GM23338 (cell line): ENCODE measurements around the gene RABIF. TPM values are rescaled to one million over a fixed set of nuclear protein-coding genes. Genes with fewer than 3 reads are reported as not detected.

Experiments used
- ATAC-seq: fragments of 200-7000 bp; cut with Tn5 transposase; 3 replicates; pipeline ENCODE4 v1.9.1; 2020
- DNase-seq: peaks from one replicate; pipeline ENCODE4 v3.0.0-alpha.2; 2015; ENCODE audit warnings: low spot score
- H2AFZ ChIP-seq: fragments of 200-600 bp; sonication (generic); 2 replicates; pipeline ENCODE4 v1.8.0; 2016; ENCODE audit warnings: antibody characterized with exemption, mild to moderate bottlenecking, moderate library complexity
- H3F3A ChIP-seq: fragments of 200-600 bp; sonication (generic); replicated peaks from 2 replicates; pipeline ENCODE4 v1.8.0; 2017; ENCODE audit warnings: antibody characterized with exemption, mixed run types, low read depth
- H3K27ac ChIP-seq: fragments of 200-600 bp; sonication (generic); 2 replicates; pipeline ENCODE4 v1.6.1; 2016; ENCODE audit warnings: low read depth
- H3K27me3 ChIP-seq: fragments of 200-600 bp; sonication (generic); 2 replicates; pipeline ENCODE4 v1.8.0; 2016; ENCODE audit warnings: mild to moderate bottlenecking, mixed run types, moderate library complexity; ENCODE audit not compliant: insufficient read depth
- H3K36me3 ChIP-seq: fragments of 200-600 bp; sonication (generic); 2 replicates; pipeline ENCODE4 v1.8.0; 2016; ENCODE audit warnings: mild to moderate bottlenecking; ENCODE audit not compliant: insufficient read depth
- H3K4me1 ChIP-seq: fragments of 200-600 bp; sonication (generic); 2 replicates; pipeline ENCODE4 v1.8.0; 2016; ENCODE audit warnings: mild to moderate bottlenecking, moderate library complexity; ENCODE audit not compliant: insufficient read depth
- H3K4me2 ChIP-seq: fragments of 200-600 bp; sonication (generic); 2 replicates; pipeline ENCODE4 v1.7.1; 2017; ENCODE audit warnings: mixed run types
- H3K4me3 ChIP-seq: fragments of 200-600 bp; sonication (generic); 2 replicates; pipeline ENCODE4 v1.6.1; 2016; ENCODE audit warnings: mixed run types
- H3K79me2 ChIP-seq: fragments of 200-600 bp; sonication (generic); replicated peaks from 2 replicates; pipeline ENCODE4 v1.8.0; 2017; ENCODE audit warnings: mild to moderate bottlenecking; ENCODE audit not compliant: insufficient read depth
- H3K9me2 ChIP-seq: fragments of 200-600 bp; sonication (generic); 2 replicates; pipeline ENCODE4 v1.8.0; 2017; ENCODE audit not compliant: insufficient read depth
- H4K20me1 ChIP-seq: fragments of 200-600 bp; sonication (generic); replicated peaks from 2 replicates; pipeline ENCODE4 v1.8.0; 2017; ENCODE audit warnings: mild to moderate bottlenecking; ENCODE audit not compliant: insufficient read depth
- H3K27ac Mint-ChIP-seq: 2 replicates; pipeline ENCODE4 v1.8.0; 2020; ENCODE audit warnings: inconsistent platforms, mild to moderate bottlenecking, moderate library complexity, mixed read lengths
- H3K27me3 Mint-ChIP-seq: 3 replicates; pipeline ENCODE4 v1.8.0; 2022; ENCODE audit warnings: low read depth, mild to moderate bottlenecking, moderate library complexity, mixed read lengths, inconsistent platforms; ENCODE audit not compliant: insufficient read depth, poor library complexity
- H3K36me3 Mint-ChIP-seq: 3 replicates; pipeline ENCODE4 v1.8.0; 2021; ENCODE audit warnings: low read depth, mild to moderate bottlenecking, inconsistent platforms, moderate library complexity, mixed read lengths
- H3K4me1 Mint-ChIP-seq: 3 replicates; pipeline ENCODE4 v1.8.0; 2020; ENCODE audit warnings: mild to moderate bottlenecking, inconsistent platforms, mixed read lengths
- H3K4me3 Mint-ChIP-seq: 3 replicates; pipeline ENCODE4 v1.8.0; 2021; ENCODE audit warnings: moderate library complexity, mild to moderate bottlenecking, inconsistent platforms, mixed read lengths
- H3K9me3 Mint-ChIP-seq: 3 replicates; pipeline ENCODE4 v1.8.0; 2020; ENCODE audit warnings: moderate library complexity, mild to moderate bottlenecking, inconsistent platforms, mixed read lengths
- CREB1 ChIP-seq: fragments of 250-450 bp; sonication (Bioruptor Pico); IDR thresholded peaks from 2 replicates; pipeline ENCODE4 v1.5.0; 2020; ENCODE audit warnings: low read depth, mild to moderate bottlenecking, moderate library complexity
- EZH2 ChIP-seq: fragments of 200-600 bp; sonication (generic); IDR thresholded peaks from one replicate; pipeline ENCODE4 v1.8.0; 2017; ENCODE audit warnings: antibody characterized with exemption, mild to moderate bottlenecking, low read depth; ENCODE audit not compliant: unreplicated experiment
- JUNB ChIP-seq: IDR thresholded peaks from one replicate; pipeline ENCODE4 v1.6.1; 2016; ENCODE audit warnings: antibody characterized with exemption; ENCODE audit not compliant: unreplicated experiment
- NANOG ChIP-seq: IDR thresholded peaks from 2 replicates; pipeline ENCODE4 v1.6.1; 2016; ENCODE audit warnings: antibody characterized with exemption, borderline replicate concordance
- POLR2AphosphoS5 ChIP-seq: IDR thresholded peaks from 2 replicates; pipeline ENCODE4 v1.6.1; 2016; ENCODE audit warnings: antibody characterized with exemption, low read depth
- STAT1 ChIP-seq: IDR thresholded peaks from one replicate; pipeline ENCODE4 v1.6.1; 2016; ENCODE audit warnings: antibody characterized with exemption; ENCODE audit not compliant: unreplicated experiment
- ZNF114 ChIP-seq: fragments of 250-450 bp; sonication (Bioruptor Pico); IDR thresholded peaks from 2 replicates; pipeline ENCODE4 v1.5.0; 2020; ENCODE audit warnings: mild to moderate bottlenecking, moderate library complexity
- ZNF331 ChIP-seq: fragments of 250-450 bp; sonication (Bioruptor Pico); IDR thresholded peaks from 2 replicates; pipeline ENCODE4 v1.5.0; 2020; ENCODE audit warnings: low read depth, mild to moderate bottlenecking, moderate library complexity
- polyA plus RNA-seq: library from polyadenylated mRNA; unstranded; fragments of >200 nt; fragmentation: Nextera tagmentation; extraction: Ambion mirVana; gene quantifications from 2 replicates; pipeline ENCODE4 v1.2.1, GENCODE V29; 2016
- total RNA-seq: library from RNA; depleted of rRNA; stranded (reverse); fragments of >200 nt; shearing (Covaris generic); gene quantifications from 2 replicates; pipeline ENCODE4 v1.2.3, GENCODE V29; 2014
- TF ChIP-seq, protein P1 (sequence below), 2 experiments: fragments of 200-600 bp in 1 of 2; sonication (generic) in 1 of 2; conservative IDR thresholded peaks; 2 replicates each; pipeline versions ENCODE4 v1.5.1 to v1.6.1; 2016 to 2017; ENCODE audit warnings: antibody characterized with exemption in 2 of 2, low read depth in 2 of 2, mild to moderate bottlenecking in 2 of 2, moderate library complexity in 1 of 2
- TF ChIP-seq, protein P2 (sequence below): IDR thresholded peaks from 2 replicates; pipeline ENCODE4 v1.6.1; 2016; ENCODE audit warnings: antibody characterized with exemption
- TF ChIP-seq, protein P3 (sequence below): IDR thresholded peaks from one replicate; pipeline ENCODE4 v1.6.1; 2018; ENCODE audit warnings: antibody characterized with exemption; ENCODE audit not compliant: unreplicated experiment

The RABIF gene
- total and polyA plus RNA-seq, 2 experiments from 2014 or later = 4.9 to 7.6 TPM

DNA sequence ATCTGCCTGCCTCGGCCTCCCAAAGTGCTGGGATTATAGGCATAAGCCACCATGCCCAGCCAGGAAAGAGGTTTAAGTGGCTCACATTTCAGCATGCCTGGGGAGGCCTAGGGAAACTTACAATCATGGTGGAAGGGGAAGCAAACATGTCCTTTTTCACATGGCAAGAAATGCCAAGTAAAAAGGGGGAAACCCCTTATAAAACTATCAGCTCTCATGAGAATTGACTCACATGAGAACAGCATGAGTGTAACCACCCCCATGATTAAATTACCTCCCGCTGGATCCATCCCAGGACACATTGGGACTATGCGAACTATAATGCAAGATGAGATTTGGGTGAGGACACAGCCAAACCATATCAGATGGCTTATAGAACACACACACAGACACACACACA lies 46.9 kb upstream of the RABIF start:
- Histone ChIP-seq H3K36me3 (no peaks in the 10 kb centered on the region), H3F3A (no peaks in the 10 kb centered on the region), H3K4me3 (no peak overlapping the region), H3K4me2 (no peak overlapping the region), H3K79me2 (no peaks in the 10 kb centered on the region), H3K27me3 (no peaks in the 10 kb centered on the region), H3K9me2 (no peaks in the 10 kb centered on the region), H4K20me1 (no peaks in the 10 kb centered on the region), H2AFZ (no peak overlapping the region), H3K4me1 (no peaks in the 10 kb centered on the region), H3K27ac (no peak overlapping the region)
- no peak overlapping the region for H3K4me3 Mint-ChIP-seq
- no peaks in the 10 kb centered on the region for H3K4me1 Mint-ChIP-seq
- H3K9me3 Mint-ChIP-seq = peaks cover 4% of the 10 kb centered on the region; the same call in 1 of the 3 replicates
- ATAC-seq = no peak
- no peak for DNase-seq
- TF ChIP-seq ZNF114 (no peak), EZH2 (no peak), JUNB (no peak), ZNF331 (CRISPR knock-in tag) (no peak), NANOG (no peak), STAT1 (no peak)
- TF ChIP-seq, protein P1, sequence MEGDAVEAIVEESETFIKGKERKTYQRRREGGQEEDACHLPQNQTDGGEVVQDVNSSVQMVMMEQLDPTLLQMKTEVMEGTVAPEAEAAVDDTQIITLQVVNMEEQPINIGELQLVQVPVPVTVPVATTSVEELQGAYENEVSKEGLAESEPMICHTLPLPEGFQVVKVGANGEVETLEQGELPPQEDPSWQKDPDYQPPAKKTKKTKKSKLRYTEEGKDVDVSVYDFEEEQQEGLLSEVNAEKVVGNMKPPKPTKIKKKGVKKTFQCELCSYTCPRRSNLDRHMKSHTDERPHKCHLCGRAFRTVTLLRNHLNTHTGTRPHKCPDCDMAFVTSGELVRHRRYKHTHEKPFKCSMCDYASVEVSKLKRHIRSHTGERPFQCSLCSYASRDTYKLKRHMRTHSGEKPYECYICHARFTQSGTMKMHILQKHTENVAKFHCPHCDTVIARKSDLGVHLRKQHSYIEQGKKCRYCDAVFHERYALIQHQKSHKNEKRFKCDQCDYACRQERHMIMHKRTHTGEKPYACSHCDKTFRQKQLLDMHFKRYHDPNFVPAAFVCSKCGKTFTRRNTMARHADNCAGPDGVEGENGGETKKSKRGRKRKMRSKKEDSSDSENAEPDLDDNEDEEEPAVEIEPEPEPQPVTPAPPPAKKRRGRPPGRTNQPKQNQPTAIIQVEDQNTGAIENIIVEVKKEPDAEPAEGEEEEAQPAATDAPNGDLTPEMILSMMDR (conservative IDR thresholded peaks at IDR 0.05; ENCODE audit: low read depth in 2 of 2) = no peak
- TF ChIP-seq, protein P2, sequence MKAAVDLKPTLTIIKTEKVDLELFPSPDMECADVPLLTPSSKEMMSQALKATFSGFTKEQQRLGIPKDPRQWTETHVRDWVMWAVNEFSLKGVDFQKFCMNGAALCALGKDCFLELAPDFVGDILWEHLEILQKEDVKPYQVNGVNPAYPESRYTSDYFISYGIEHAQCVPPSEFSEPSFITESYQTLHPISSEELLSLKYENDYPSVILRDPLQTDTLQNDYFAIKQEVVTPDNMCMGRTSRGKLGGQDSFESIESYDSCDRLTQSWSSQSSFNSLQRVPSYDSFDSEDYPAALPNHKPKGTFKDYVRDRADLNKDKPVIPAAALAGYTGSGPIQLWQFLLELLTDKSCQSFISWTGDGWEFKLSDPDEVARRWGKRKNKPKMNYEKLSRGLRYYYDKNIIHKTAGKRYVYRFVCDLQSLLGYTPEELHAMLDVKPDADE = no peak
- H3K27ac Mint-ChIP-seq = no peak overlapping the region
- peaks cover 6% of the 10 kb centered on the region; the same call in 2 of the 3 replicates for H3K36me3 Mint-ChIP-seq
- no peaks in the 10 kb centered on the region for H3K27me3 Mint-ChIP-seq

GRCh38 chr1:202934755-202935154 lies 45.8 kb upstream of the RABIF start:
- Histone ChIP-seq H3K36me3 (no peaks in the 10 kb centered on the region), H3K27ac (no peak overlapping the region), H3K4me2 (no peak overlapping the region), H3K9me2 (no peaks in the 10 kb centered on the region), H3F3A (no peaks in the 10 kb centered on the region), H3K27me3 (no peaks in the 10 kb centered on the region), H3K79me2 (no peaks in the 10 kb centered on the region), H4K20me1 (no peaks in the 10 kb centered on the region), H3K4me1 (no peaks in the 10 kb centered on the region), H2AFZ (no peak overlapping the region), H3K4me3 (no peak overlapping the region)
- H3K36me3 Mint-ChIP-seq = no peaks in the 10 kb centered on the region
- ATAC-seq = no peak
- no peak overlapping the region for H3K27ac Mint-ChIP-seq
- peaks cover 4% of the 10 kb centered on the region; the same call in 1 of the 3 replicates for H3K9me3 Mint-ChIP-seq
- H3K27me3 Mint-ChIP-seq = no peaks in the 10 kb centered on the region
- H3K4me1 Mint-ChIP-seq = no peaks in the 10 kb centered on the region
- no peak overlapping the region for H3K4me3 Mint-ChIP-seq
- no peak for DNase-seq
- TF ChIP-seq CREB1 = no peak
- TF ChIP-seq POLR2AphosphoS5 = no peak
- TF ChIP-seq, protein P2 = no peak
- no peak for TF ChIP-seq NANOG
- TF ChIP-seq, protein P3, sequence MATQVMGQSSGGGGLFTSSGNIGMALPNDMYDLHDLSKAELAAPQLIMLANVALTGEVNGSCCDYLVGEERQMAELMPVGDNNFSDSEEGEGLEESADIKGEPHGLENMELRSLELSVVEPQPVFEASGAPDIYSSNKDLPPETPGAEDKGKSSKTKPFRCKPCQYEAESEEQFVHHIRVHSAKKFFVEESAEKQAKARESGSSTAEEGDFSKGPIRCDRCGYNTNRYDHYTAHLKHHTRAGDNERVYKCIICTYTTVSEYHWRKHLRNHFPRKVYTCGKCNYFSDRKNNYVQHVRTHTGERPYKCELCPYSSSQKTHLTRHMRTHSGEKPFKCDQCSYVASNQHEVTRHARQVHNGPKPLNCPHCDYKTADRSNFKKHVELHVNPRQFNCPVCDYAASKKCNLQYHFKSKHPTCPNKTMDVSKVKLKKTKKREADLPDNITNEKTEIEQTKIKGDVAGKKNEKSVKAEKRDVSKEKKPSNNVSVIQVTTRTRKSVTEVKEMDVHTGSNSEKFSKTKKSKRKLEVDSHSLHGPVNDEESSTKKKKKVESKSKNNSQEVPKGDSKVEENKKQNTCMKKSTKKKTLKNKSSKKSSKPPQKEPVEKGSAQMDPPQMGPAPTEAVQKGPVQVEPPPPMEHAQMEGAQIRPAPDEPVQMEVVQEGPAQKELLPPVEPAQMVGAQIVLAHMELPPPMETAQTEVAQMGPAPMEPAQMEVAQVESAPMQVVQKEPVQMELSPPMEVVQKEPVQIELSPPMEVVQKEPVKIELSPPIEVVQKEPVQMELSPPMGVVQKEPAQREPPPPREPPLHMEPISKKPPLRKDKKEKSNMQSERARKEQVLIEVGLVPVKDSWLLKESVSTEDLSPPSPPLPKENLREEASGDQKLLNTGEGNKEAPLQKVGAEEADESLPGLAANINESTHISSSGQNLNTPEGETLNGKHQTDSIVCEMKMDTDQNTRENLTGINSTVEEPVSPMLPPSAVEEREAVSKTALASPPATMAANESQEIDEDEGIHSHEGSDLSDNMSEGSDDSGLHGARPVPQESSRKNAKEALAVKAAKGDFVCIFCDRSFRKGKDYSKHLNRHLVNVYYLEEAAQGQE = peak; percentile 41
